Activated naive CD8-positive, alpha-beta T cell treated with anti-CD3 and anti-CD28 coated beads, Interleukin-2, amount 50 U/mL, for 16 hours (primary cell): ENCODE data around the gene ERMAP.
A peak's percentile ranks its signal among the peaks of the same experiment; 100 is the strongest.
"Not testable (repeated sequence)": the region's sequence is repeated elsewhere in the genome, so short reads cannot be mapped to it uniquely, and the experiment has no call there.

Experiments used
- DNase-seq: peaks from one replicate; pipeline ENCODE4 v3.0.0-alpha.2; 2020; ENCODE audit warnings: low read depth, low spot score

ERMAP gene

DNA sequence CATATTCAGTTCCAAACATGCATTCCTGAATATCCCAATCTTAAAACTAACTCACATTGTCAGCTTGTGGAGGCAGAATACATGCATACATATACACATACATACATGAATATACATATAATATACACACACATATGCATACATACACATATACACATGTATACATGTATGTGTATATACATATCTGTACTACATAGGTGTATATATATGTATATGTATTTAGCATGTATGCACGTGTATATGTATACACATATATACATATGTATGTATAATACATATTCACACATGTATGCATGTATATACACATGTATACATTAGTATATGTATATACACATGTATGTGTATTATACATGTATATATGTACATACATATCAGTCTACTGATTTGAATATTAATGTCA is 28.3 kb downstream of the ERMAP start:
- DNase-seq: no peak

DNA sequence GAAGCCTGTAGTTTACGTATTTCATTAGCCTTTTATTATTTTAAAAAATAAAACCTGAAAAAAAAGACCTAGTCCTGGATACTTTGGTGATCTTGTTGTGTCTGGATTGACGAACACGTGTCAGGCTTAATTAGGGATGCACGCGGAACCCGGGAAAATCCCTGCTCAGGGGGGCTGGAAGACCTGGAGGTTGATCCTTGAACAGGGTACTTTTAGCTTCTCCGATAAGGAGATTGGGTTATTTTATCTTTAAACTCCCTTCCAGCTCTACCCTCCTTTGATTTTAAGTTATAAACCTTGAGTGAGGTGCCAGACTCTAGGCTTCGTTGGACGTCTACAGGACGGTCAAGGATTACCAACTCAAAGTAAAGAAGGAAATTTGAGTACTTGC is 28.9 kb downstream of the ERMAP start:
- DNase-seq: no peak

DNA sequence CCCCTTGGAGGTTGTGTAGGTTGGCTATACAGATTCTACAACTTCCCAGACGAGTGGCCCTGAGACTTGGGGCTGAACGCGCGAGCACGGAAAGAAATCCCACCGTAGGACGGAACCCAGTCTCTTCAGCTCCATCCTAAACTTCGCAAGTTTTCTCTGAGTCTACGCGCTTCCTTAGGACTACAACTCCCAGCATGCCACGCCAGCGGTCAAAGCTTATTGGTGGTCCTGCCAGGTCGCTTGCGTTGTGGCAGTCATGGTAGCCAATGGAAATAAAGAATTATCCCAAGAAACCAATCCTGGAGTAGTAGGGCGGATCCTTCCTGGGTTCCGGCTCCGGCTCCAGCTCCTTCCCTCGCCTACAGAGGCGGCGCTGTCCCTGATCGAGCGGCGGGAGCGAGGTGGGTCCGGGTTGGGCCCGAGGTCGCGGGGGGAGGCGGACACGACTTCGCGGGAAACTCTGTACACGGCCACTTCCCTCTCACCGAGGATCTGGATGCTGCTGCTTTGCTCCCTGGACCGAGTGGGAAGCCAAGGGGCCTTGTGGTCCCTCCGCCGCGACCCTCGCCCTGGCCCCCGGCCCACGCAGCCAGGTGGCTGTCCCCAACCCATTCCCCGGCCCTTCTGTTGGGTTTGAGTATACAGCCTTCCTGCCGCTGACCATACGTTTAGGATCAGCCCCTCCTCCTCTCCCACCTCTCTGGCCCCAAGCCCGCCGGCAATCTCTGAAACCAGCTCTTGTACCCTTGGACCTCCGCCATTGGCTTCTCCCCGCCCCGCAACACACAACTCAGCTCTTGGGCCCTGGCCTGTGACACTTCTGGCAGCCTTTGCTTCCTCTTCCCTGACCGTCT is 29.6 kb downstream of the ERMAP start, which contains the start of gene ZNF691:
Gene ZNF691, plus strand, starts transcription at position 357 of the 854 bp plus-strand sequence. CDS start 3,046 bp downstream, outside the sequence.
- DNase-seq: peak; percentile 71

DNA sequence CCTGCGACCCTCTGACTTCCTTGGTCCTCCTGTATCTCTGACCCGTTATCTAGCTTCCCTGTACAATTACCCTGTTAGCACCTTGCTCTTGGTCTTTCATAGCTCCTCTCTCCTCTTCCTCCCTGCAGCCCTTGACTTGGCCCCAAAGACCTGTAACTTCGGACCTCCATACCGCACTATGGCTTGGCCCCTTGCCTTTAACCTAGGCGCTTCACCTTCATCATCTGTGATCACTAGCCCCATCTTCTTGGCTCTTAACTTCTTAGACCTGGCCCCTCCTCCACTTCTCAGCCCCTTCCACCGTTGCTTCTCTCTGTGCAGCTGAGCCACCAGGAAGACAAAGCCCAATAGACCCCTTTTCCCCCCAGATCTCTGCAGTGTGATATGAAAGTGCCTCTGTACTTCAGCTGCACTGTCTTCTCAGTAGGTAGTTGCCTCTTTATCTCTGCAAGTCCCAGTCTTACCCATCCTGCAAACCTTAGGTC is 30.2 kb downstream of the ERMAP start:
- no peak for DNase-seq

DNA sequence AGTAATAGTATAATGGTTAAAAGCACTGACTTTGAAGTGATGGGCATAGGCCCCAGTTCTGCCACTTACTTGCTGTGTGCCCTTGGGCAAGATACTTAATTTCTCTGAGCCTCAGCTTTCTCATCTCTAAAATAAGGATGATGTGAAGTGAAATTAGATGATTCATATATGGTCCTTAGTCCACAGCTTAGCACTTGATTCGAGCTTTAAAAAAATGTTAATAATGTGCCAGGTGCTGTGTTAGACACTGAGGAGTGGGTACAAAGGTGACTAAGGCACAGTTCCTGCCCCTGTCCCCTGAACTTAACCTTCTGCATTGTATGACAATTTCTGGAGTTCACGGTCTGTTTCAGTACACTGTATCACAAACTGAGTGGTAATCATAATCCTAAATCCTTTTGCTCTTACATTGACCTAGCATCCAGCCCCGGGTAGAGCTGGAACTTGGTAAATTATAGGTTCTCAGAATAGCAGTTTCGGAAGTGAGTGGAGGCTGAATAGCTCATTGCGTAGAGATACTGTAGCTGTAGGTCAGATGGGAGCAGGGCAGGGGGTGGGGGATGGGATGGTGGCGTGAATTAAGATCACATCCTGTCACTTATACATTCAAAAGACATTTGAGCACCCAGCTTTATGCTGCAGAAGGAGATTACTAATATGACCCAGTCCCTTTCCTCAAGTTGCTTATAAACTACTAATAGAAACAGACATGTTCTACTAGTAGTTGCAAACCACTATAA is 31.0 kb downstream of the ERMAP start:
- no peak for DNase-seq

DNA sequence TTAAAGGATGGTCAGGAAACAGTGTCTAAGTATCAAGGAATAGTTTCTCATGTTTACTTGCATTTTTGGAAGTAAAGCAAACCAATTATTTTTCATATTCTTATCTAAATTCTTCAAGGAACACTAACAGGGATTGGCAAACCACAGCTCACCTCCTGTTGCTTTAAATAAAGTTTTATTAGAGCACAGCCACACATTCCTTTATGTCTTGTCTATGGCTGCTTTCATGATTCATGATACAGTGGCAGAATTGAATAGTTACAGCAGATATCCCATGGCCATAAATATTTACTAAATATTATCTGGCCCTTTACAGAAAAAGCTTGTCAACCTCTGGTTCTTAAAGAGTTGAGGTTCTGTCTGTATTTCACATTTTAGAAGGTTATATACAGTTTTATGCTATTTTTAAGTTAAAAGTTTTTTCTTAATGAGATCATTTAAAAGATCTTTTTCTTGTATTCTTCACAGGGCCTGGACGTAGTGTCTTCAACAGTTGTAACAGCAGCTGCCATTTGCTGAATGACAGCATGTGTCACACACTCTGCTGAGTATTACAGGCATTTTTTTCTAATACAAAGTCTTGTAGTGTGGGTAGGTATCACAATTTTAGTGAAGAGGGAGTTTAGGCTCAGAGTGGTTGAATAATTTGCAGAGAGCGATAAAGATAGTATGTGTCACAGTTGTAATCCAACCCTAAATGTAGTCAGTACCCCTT is 32.1 kb downstream of the ERMAP start:
- no peak for DNase-seq

DNA sequence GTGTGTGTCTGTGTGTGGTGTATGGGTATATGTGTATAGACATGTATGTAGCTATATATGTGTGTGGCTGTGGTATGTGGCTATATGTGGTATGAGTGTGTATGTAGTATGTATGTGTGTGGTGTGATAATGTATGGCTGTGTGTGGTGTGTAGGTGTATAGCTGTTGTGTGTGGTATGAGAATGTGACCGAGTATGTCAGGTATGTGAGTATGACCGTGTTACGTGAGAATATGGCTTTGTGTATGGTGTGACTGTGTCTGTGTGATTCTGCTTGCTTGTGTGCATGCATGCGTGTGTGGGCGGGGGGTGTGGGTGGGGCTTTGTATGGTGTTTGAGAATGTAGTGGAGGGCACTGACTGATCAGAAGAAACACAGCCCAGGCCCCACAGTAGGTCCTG is 33.0 kb downstream of the ERMAP start:
- no peak for DNase-seq

DNA sequence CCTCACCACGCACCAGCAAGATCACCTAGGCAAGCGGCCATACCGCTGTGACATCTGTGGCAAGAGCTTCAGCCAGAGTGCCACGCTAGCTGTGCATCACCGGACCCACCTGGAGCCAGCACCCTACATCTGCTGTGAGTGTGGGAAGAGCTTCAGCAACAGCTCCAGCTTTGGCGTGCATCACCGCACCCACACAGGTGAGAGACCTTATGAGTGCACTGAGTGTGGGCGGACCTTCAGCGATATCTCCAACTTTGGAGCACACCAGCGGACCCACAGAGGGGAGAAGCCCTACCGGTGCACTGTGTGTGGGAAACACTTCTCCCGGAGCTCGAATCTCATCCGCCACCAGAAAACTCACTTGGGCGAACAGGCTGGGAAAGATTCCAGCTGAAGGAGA is 34.5 kb downstream of the ERMAP start:
- DNase-seq: no peak

DNA sequence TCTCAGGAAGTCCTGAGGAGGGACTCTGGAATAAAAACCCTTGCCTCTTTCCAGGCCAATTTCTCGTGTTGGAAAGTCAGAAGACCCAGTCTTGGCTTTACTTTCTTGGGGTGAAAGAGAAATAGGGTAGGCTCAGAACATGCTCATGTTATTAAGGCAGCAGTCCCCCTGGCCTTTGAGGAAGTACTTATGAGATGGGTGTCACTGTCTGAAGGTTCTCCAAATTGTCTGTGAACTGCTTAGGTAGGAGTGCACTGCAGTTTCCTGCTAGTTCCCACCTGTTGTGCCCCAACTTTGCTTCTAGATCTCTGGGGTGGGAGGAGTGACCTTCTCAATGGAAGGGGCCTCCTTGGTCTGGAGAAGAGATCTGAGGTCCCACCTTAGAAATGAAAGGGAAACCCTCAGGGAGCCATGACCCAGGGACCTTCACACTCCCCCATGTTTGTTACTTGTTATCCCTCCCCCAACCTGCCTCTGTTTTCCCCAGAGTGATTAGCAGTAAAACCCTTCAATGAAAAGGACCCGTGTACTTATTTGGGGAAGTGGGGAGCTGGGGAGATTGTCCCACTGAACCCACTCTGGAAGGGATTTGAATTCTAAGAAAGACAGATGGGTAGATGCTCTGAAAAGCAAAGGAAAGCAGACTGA is 35.2 kb downstream of the ERMAP start:
- no peak for DNase-seq

DNA sequence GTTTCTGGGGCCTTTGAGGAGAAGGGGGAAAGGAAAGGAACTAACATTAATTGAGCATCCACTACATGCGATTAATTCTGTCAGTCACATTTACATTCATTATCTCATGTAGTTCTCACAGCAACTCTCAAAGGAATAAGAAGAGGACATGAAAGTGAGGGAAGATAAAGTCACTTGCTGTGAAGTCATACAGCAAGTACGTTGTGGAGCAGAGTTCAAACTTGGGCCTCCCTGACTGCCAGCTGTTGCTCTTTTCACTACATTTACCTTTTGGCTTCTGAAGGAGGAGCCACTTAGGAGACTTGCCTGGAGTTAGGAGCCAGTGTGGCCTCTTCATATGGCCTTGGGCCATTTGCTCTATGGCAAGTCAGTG is 35.7 kb downstream of the ERMAP start:
- DNase-seq: no peak

DNA sequence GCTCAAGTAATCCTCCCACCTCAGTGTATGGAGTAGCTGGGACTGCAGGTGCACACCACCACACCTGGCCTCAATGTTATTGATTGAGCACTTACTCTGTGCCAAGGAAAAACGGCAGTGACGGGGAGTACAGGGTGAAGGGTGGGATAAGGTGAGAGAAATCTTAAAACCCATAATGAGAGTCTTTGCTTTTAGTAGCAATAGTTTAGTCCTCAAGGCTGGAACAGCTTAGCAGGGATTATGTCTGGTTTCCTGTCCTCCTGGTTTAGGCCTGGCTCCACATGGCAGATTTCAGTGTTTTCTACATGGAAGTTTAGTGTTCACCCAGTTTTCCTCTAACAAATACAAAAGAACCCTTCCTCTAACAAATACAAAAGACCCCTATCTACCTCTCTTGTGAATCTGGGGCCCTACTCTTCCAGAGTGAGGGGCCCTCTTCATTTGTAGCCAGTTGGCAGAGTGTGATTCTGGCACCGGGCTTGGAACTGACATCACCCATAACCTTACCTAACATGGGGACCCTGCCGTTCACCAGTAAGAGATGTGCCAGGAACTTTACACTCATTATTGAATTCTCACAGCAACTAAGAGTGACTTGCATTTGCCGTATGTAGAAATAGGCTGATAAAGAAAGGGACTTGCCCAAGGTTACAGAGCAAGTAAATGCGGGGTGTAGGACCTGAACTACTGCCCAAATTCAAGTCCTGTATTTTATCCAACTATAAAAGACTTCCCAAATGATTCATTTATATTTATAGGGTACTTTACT is 36.4 kb downstream of the ERMAP start:
- no peak for DNase-seq

DNA sequence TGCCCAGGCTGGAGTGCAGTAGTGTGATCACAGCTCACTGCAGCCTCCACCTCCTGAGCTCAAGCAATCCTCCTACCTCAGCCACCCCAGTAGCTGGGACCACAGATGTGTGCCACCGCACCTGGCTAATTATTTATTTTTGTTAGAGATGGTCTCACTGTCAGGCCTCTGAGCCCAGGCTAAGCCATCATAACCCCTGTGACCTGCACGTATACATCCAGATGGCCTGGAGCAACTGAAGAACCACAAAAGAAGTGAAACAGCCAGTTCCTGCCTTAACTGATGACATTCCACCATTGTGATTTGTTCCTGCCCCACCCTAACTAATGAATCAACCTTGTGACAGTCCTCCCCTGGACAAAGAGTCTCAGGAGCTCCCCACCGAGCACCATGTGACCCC is 39.6 kb downstream of the ERMAP start:
- DNase-seq: not testable (repeated sequence)

DNA sequence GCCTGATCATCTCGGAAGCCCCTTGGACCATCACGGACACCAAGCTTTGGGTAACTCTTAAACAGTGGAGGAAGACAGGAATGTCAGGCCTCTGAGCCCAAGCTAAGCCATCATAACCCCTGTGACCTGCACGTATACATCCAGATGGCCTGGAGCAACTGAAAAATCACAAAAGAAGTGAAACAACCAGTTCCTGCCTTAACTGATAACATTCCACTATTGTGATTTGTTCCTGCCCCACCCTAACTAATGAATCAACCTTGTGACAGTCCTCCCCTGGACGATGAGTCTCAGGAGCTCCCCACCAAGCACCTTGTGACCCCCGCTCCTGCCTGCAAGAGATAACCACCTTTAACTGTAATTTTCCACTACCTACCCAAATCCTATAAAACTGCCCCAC is 42.4 kb downstream of the ERMAP start:
- not testable (repeated sequence) for DNase-seq

DNA sequence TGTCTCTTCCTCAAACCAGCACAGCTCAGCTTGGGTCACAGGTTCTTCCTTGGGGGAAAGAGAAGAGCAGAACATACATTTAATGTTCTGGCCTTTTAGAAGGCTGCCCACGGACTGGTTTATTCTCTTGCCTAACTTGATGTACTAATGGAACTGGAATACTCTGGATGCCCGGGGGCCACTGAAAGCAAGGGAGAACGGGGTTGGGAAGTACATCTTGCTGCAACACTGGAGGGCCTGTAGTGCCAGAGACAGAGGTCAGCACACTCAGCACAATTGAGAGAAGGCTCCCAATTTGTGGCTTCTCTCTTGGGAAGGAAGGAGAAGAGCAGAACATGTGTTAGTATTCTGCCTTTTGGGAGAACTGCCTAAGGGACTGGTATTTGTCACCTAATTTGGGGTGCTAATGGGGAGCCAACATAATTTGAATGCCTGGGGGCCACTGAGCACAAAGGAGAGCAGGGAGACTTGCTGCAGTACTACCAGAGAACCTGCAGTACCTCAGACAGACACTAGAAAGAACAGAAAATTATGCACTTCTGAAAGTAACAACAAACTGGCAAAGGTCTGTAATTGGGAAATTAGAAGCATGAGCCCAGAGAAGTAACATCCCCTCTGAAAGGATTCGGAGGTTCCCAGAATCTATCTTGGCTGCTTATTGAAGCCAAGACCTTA is 43.6 kb downstream of the ERMAP start:
- DNase-seq: no peak

DNA sequence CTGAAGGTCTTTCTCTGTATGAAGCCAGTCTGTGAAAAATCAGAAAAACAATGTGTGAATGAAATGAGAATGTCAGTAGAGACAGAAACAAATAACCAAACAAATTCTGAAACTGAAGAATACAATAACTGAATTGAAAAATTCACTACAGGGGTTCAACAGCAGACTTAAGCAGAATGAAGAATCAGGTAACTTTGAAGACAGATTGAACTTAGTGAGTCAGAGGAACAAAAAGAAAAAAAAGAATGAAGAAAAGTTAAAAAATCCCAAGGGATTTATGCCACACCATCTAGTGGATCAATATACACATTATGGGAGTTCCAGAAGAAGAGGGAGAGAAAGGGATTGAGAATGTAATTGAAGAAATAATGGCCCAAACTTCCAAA is 44.1 kb downstream of the ERMAP start:
- no peak for DNase-seq

DNA sequence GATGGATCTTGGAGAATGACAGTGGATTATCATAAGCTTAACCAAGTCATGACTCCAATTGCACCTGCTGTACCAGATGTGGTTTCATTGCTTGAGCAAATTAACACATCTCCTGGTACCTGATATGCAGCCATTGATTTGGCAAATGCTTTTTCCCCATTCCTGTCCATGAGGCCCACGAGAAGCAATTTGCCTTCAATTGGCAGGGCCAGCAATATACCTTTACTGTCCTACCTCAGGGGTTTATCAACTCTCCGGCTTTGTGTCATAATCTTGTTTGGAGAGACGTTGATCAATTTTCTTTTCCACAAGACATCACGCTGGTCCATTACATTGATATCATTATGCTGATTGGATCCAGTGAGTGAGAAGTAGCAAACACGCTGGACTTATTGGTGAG is 49.6 kb downstream of the ERMAP start:
- no peak for DNase-seq

DNA sequence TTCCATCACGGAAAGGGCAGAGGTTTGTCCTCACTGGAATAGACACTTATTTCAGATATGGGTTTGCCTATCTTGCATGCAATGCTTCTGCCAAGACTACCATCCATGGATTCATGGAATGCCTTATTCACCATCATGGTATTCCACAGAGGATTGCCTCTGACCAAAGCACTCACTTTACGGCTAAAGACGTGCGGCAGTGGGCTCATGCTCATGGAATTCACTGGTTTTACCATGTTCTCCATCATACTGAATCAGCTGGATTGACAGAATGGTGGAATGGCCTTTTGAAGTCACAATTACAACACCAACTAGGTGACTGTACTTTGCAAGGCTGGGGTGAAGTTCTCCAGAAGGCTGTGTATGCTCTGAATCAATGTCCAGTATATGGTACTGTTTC is 51.5 kb downstream of the ERMAP start:
- DNase-seq: not testable (repeated sequence)

DNA sequence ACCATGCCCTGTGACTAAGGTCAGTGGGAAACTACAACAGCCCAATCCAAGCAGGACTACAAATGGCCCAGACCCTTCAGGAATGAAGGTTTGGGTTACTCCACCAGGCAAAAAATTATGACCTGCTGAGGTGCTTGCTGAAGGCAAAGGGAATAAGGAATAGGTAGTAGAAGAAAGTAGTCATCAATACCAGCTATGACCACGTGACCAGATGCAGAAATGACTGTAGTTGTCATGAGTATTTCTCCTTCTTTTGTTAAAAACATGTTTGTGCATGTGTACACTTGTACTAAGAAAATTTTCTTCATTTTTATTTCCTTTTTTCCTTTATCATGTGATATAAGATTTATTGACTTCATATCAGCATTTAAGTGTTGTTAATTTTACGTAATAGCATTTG is 52.3 kb downstream of the ERMAP start:
- DNase-seq: not testable (repeated sequence)

DNA sequence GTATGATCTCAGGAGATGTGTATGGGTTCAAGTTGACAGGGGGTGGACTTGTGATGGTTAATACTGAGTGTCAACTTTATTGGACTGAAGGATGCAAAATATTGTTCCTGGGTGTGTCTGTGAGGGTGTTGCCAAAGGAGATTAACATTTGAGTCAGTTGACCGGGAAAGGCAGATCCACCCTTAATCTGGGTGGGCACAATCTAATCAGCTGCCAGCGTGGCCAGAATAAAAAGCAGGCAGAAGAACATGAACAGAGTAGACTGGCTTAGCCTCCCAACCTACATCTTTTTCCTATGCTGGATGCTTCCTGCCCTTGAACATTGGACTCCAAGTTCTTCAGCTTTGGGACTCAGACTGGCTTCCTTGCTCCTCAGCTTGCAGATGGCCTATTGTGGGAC is 52.8 kb downstream of the ERMAP start:
- not testable (repeated sequence) for DNase-seq

DNA sequence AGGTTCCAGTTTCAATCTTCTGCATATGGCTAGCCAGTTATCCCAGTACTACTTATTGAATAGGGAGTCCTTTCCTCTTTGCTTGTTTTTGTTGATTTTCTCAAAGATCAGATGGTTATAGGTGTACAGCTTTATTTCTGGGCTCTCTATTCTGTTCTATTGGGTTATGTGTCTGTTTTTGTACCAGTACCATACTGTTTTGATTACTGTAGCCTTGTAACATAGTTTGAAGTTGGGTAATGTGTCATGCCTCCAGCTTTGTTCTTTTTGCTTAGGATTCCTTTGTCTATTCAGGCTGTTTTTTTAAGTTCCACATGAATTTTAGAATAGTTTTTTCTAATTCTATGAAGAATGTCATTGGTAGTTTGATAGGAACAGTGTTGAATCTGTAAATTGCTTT is 56.2 kb downstream of the ERMAP start:
- DNase-seq: not testable (repeated sequence)
